ENCODE data around the gene PSMD5. TPM values are rescaled to one million over a fixed set of nuclear protein-coding genes. Genes with fewer than 3 reads are reported as not detected.
A peak's percentile ranks its signal among the peaks of the same experiment; 100 is the strongest.

The PSMD5 gene
- total RNA-seq, 1 donor: 32.6 TPM

GRCh38 chr9:120783602-120784047 lies 59.1 kb downstream of the PSMD5 start:
- H3K27ac ChIP-seq (ENCODE audit: low read depth, low read length): peak overlapping the region; percentile 29
- no peaks in the 10 kb centered on the region for H3K27me3 ChIP-seq (ENCODE audit: insufficient read depth, low read length)
- H3K9me3 ChIP-seq (ENCODE audit: low read depth, low read length): no peaks in the 10 kb centered on the region
- H3K79me2 ChIP-seq (ENCODE audit: insufficient read depth, low read length): peaks cover 74% of the 10 kb centered on the region
- H3K4me1 ChIP-seq (ENCODE audit: insufficient read depth, low read length): peaks cover 2% of the 10 kb centered on the region
- no peak overlapping the region for H3K4me3 ChIP-seq (ENCODE audit: insufficient read depth, low read length)
- H4K20me1 ChIP-seq (ENCODE audit: insufficient read depth, low read length): no peaks in the 10 kb centered on the region
- H3K4me2 ChIP-seq (ENCODE audit: insufficient read depth, low read length): no peak overlapping the region
- H2AFZ ChIP-seq (ENCODE audit: low read length): no peak overlapping the region
- TF ChIP-seq, protein P1, sequence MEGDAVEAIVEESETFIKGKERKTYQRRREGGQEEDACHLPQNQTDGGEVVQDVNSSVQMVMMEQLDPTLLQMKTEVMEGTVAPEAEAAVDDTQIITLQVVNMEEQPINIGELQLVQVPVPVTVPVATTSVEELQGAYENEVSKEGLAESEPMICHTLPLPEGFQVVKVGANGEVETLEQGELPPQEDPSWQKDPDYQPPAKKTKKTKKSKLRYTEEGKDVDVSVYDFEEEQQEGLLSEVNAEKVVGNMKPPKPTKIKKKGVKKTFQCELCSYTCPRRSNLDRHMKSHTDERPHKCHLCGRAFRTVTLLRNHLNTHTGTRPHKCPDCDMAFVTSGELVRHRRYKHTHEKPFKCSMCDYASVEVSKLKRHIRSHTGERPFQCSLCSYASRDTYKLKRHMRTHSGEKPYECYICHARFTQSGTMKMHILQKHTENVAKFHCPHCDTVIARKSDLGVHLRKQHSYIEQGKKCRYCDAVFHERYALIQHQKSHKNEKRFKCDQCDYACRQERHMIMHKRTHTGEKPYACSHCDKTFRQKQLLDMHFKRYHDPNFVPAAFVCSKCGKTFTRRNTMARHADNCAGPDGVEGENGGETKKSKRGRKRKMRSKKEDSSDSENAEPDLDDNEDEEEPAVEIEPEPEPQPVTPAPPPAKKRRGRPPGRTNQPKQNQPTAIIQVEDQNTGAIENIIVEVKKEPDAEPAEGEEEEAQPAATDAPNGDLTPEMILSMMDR (IDR thresholded peaks at IDR 0.05; ENCODE audit: extremely low read depth, low read depth, low read length): no peak
- peak; percentile 3 for DNase-seq (ENCODE audit: insufficient read length, low spot score, missing footprints)
- H3K36me3 ChIP-seq (ENCODE audit: insufficient read depth, low read length): peaks cover 28% of the 10 kb centered on the region

- Histone ChIP-seq H3K27me3 (ENCODE audit: insufficient read depth, low read length) (no peaks in the 10 kb centered on the region), H2AFZ (ENCODE audit: low read length) (no peak overlapping the region), H3K27ac (ENCODE audit: low read depth, low read length) (no peak overlapping the region), H3K79me2 (ENCODE audit: insufficient read depth, low read length) (peaks cover 61% of the 10 kb centered on the region), H4K20me1 (ENCODE audit: insufficient read depth, low read length) (no peaks in the 10 kb centered on the region), H3K9me3 (ENCODE audit: low read depth, low read length) (no peaks in the 10 kb centered on the region), H3K4me1 (ENCODE audit: insufficient read depth, low read length) (peaks cover 2% of the 10 kb centered on the region), H3K4me2 (ENCODE audit: insufficient read depth, low read length) (no peak overlapping the region), H3K36me3 (ENCODE audit: insufficient read depth, low read length) (peaks cover 29% of the 10 kb centered on the region), H3K4me3 (ENCODE audit: insufficient read depth, low read length) (no peak overlapping the region)
- DNase-seq (ENCODE audit: insufficient read length, low spot score, missing footprints): no peak
- TF ChIP-seq, protein P1 (IDR thresholded peaks at IDR 0.05; ENCODE audit: extremely low read depth, low read depth, low read length): no peak
Observed at GRCh38 chr9:120781236-120781635, 61.5 kb downstream of the PSMD5 start.

GRCh38 chr9:120780367-120780766 lies 62.4 kb downstream of the PSMD5 start:
- Histone ChIP-seq H3K4me3 (ENCODE audit: insufficient read depth, low read length) (no peak overlapping the region), H3K4me2 (ENCODE audit: insufficient read depth, low read length) (no peak overlapping the region), H3K36me3 (ENCODE audit: insufficient read depth, low read length) (peaks cover 35% of the 10 kb centered on the region), H3K27me3 (ENCODE audit: insufficient read depth, low read length) (no peaks in the 10 kb centered on the region), H2AFZ (ENCODE audit: low read length) (no peak overlapping the region), H3K27ac (ENCODE audit: low read depth, low read length) (no peak overlapping the region), H3K9me3 (ENCODE audit: low read depth, low read length) (no peaks in the 10 kb centered on the region), H4K20me1 (ENCODE audit: insufficient read depth, low read length) (no peaks in the 10 kb centered on the region), H3K4me1 (ENCODE audit: insufficient read depth, low read length) (peaks cover 2% of the 10 kb centered on the region), H3K79me2 (ENCODE audit: insufficient read depth, low read length) (peaks cover 58% of the 10 kb centered on the region)
- TF ChIP-seq, protein P1 (IDR thresholded peaks at IDR 0.05; ENCODE audit: extremely low read depth, low read depth, low read length): no peak
- no peak for DNase-seq (ENCODE audit: insufficient read length, low spot score, missing footprints)

DNA sequence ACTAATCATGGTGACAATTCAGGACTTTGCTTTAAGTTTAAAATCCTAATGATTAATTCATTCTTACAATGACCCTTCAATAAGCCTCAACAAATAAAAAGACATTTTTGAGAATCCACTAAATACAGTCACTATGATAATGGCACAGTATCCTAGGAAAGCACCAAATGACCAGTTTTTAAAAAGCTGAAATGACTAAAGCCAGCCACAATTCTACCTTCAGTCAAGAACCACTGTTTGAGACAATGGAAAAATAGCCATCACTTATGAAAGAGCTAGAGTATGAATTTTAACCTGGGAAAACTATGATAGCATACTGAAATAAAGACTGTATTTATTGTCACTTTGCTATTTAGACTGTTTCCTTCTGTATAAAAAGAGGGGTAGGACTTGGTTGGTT lies 63.5 kb downstream of the PSMD5 start:
- peaks cover 52% of the 10 kb centered on the region for H3K79me2 ChIP-seq (ENCODE audit: insufficient read depth, low read length)
- no peak for DNase-seq (ENCODE audit: insufficient read length, low spot score, missing footprints)
- TF ChIP-seq, protein P1 (IDR thresholded peaks at IDR 0.05; ENCODE audit: extremely low read depth, low read depth, low read length): no peak
- no peak overlapping the region for H3K4me3 ChIP-seq (ENCODE audit: insufficient read depth, low read length)
- peaks cover 3% of the 10 kb centered on the region for H4K20me1 ChIP-seq (ENCODE audit: insufficient read depth, low read length)
- H3K4me1 ChIP-seq (ENCODE audit: insufficient read depth, low read length): peaks cover 2% of the 10 kb centered on the region
- H3K9me3 ChIP-seq (ENCODE audit: low read depth, low read length): no peaks in the 10 kb centered on the region
- peaks cover 40% of the 10 kb centered on the region for H3K36me3 ChIP-seq (ENCODE audit: insufficient read depth, low read length)
- no peak overlapping the region for H3K27ac ChIP-seq (ENCODE audit: low read depth, low read length)
- H3K4me2 ChIP-seq (ENCODE audit: insufficient read depth, low read length): no peak overlapping the region
- no peak overlapping the region for H2AFZ ChIP-seq (ENCODE audit: low read length)
- H3K27me3 ChIP-seq (ENCODE audit: insufficient read depth, low read length): no peaks in the 10 kb centered on the region

Data from osteoblast (primary cell).